GM19324 (cell line): ENCODE measurements around the gene RGS11.

Experiments used
- ATAC-seq: cut with Tn5 transposase; IDR thresholded peaks from one replicate; pipeline ENCODE4 v1.9.1; 2021; ENCODE audit warnings: mild to moderate bottlenecking, moderate library complexity; ENCODE audit not compliant: unreplicated experiment, low FRiP score

RGS11 gene

DNA sequence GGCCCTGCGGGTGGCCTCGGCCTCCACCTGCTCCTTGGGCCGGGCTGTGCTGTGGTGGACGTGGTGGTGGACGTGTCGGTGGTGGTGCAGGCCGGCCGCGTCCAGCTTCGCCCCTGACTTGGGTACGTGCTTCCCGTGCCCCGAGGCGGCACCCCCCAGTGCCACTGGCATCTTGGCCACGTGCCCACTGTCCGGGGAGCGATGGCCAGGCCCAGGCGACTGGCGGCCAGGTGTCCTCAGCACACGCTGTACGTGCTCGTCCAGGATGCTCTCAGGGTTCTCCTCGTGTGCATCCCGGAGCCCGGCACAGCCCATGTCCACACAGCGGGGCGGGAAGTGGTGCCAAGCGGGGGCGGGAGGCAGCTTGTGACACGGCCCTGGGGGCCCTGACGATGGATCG, 22.1 kb upstream of the RGS11 start:
- no peak for ATAC-seq

DNA sequence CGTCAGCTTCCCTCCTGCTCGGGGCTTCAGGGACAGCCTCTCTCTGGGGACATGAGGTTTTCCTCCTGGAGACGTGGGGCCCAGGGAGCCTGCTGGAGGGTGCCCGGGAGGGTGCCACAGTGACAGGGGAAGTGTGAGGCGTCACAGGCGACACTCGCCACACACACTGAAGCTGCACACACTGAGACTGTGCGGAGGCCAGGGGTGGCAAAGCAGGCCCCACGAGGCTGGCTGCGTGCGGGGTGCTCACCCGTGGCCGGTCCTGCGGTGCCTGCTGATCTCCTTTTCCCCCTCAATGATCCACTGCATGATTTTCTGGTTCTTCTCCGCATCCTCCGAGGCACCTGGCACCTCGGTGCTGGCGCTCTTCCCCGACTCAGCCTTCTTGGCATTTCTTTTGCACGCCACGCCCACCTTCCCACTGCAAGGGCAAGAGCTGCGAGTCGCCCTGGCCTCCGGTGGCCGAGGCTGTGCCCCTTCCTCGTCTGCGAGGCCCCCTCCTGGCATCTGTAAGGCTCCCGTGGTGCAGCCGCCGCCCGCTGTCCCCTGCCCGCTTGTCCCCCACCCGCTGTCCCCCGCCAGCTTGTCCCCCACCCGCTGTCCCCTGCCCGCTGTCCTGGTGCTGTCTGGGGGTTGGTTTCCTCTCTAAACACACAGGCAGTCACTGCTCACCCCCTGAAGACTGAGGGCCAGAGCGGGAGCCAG, 21.2 kb upstream of the RGS11 start:
- ATAC-seq, result no peak

DNA sequence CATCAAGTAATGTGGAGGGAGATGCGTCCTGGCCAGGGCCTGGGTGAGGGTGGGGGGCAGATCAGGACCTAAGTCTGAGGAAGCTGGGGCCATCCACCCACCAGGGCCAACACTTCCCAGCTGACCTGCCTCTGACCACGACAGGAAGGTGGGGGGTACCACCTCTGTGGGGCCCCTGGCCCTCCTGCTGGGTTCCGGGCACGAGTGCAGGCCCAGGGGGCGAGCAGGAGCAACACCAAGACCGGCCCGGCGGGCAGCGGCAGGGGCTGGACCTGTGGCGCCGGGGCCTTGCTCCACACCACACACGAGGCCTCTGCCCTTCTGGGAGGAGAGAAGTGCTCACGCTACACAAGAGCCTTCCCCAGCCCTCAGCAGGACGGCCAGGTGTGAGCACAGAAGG, 20.5 kb upstream of the RGS11 start:
- no peak for ATAC-seq

DNA sequence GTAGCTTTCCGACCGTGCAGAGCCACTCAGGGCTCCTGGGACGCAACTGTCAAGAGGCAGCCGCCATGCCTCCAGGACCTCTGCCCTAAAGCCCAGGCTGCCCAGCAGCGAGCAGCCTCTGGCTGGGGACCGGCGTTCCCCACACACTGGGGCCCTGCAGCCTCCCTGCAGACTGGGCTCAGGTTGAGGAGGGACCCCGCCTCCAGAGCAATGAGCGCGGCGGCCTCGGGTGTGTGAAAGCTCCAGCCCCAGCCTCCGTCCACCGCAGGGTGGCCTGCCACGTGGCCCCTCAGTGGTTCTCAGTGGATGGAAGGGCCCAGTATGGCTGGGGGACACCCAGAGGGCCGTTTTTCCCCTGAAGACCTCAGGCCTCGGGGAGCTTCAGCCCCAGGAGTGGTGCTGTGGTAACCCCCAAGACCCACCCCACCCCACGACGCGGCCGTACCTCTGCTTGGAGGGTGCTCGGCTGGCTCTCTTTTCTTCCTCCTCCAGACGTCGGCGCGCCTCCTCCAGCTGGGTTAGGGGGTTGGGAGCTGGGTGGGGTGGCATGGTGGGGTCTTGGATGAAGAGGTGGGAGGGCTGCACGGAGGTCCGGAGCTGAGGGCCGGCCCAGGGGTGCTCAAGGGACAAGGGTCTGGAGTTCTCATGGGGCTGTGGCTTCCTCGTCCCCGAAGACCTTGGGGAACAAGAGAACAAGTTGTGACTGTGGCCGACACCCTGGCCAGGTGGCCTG, 17.5 kb upstream of the RGS11 start:
- ATAC-seq, result no peak

DNA sequence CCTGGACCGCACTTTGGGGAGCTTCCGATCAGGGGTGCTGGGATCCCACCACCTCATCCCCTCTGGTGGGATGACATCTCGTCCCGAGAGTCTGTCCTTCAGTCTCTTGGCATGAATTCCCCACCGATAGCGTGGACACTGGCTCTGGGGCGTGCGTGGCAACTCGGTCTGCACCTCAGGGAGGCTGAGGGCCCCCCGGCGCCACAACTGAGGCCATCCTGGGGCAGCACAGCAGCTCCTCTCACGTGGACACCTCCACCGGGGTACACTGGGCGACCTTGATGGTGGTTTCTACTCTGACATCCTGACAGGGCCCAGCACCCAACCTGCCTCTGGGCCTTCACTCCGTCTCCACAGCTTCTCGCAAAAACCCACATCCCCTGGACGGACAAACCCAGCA, 15.8 kb upstream of the RGS11 start:
- ATAC-seq, result no peak

DNA sequence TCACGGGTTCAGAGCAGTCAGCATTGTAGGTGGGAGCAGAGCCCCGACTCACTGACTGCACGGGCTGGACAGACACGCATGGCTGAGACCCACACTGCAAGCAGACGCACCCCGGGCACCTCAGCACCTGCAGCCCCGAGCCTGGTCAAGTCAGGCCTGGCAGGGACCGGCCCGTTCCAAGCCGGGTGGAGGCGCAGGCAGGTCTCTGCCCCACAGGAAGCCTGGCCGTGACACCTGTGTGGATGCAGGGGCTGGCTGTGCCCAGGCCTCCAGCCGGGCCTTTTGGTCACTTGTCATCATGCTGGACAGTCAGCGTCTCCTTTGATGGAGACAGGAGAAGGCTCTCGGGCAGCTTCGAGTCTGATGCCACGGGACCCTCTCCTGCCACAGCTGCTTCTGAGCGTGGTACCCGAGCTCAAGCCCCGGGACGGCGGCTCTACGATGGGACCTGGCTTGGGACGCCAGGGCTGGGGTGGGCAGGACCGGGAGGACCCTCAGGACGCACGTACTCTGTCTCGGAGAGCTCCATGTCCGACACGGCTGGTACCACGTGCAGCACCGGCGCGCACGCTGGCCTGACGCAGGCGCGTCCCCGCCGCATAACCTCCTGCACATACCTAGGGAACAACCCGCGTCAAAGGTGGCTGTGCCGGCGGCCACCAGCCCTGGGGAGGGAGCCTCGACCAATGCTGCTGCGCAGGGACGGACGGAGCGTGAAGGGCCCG, 15.1 kb upstream of the RGS11 start:
- no peak for ATAC-seq

DNA sequence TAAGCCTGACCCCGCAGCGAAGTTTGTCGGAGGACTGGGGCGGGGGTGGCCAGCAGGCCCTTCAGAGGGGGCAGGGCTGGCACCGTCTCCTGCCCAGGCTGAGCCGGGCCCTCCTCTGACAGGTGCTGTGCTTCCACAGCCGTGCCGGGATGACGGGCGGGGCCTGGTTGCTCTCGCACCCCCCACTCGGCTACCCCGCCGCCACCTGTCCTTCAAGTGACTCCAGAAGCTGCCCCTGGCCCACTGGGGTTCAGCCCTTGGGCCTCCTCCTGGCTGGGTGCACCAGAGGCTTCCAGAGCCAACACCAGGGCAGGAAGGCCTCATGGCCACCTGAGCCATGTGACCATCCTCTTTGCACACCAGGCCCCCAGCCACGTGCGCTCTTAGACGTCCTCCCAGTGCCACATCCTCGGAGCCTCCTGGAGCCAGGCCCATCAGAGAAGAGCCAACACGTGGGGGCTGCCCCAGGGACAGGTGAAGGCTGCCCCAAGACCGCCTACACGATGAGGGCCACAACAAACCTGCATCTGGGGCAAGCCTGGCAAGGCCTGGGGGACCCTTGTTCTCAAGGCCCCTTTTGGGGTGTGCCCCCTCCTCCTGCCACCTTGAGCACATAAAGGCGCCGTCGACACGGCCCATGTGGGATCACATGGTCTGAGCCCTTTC, 14.4 kb upstream of the RGS11 start:
- no peak for ATAC-seq

DNA sequence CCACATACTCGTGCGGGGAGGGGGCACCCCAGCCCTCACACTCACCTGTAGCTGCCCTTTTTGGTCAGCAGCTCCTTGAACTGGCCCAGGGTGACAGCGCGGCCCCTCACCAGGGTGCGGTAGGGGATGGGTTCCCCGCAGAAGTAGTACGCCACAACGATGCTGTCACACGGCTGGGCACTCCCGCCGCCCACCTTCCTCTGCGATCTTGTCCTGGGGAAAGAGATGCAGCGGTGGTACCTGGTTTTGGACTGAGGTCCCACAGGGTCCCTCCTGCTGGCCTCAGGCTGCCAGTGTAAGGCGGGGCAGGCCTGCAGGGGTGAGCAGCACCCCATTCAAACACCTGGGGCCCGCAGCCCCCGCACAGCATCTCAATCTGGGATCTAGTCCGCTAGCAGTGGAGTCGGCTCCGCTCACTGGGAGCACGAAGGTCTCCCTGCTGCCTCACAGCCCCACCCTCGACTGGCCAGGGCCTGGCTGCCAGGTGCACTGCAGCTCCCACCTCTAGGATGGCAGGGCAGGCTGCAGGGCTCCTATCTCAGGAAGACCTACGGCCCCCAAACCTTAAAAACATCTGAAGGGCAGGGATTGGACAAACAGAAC, 13.8 kb upstream of the RGS11 start:
- ATAC-seq, result no peak

DNA sequence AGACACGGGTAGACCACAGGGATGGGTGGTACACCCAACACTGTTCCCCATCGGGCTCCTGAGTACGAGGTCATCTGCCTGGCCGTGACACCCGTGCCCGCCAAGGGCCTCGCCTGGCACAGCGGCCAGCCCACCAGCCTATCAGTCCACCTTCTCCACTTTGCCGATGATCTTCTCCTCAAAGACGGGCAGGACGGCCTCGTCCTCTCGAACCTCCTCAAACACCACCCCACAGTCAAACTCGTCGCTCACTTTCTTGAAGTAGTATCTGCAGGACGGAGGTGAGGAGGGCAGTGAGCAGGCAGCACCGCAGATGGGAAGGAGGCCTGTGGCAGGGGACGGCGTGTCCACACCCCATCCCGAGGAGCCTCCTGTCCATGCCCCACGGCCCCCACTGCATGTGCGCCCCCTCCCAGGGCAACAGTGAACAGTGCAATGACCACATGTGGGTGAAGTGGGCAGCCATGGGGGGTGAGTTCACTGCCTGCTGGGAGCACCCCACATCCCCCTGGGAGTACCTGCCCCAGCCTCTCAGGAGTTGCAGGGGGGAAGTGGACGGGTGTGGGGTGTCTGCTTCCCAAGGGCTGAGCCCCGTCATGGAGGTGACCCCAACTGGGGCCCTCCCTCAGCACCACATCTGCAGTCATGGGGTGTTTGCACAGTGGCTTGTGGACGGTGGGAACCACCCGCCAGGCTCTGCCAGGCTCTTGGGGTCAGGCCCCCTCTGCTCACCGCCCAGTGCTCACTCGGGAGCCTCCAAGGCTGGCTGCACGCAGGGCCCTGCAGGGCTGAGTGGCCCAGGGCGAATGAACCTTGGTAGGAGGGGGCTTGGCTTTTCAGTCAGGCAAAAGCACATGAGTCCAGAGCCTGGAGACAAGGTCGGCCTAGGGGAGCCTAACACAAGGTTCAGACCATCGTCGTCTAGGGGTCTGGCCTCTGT, 12.5 kb upstream of the RGS11 start:
- ATAC-seq, result no peak

DNA sequence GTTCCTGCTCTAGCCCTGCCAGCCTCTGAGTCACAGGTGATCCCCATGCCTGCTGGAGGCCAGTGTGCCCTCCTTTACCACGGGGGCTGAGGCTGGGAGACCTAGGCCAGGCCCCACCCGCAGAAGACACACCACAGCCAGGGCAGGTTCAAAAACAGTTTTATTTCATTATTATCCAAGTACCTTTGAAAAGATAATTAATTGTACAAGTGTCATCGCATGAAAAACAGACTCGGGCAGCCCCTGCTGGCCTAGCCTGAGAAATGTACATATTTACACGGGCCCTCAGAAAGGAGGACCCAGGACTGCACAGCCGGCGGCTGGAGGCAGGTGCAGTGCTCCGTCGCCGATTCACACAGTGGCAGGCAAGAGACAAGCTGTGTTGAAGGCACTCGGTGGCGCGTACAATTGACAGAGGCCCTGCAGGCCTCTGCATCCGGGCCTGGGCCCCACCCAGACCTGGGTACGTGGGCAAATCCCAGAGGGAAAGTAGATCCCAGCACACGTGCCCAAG, 11.6 kb upstream of the RGS11 start:
- no peak for ATAC-seq

DNA sequence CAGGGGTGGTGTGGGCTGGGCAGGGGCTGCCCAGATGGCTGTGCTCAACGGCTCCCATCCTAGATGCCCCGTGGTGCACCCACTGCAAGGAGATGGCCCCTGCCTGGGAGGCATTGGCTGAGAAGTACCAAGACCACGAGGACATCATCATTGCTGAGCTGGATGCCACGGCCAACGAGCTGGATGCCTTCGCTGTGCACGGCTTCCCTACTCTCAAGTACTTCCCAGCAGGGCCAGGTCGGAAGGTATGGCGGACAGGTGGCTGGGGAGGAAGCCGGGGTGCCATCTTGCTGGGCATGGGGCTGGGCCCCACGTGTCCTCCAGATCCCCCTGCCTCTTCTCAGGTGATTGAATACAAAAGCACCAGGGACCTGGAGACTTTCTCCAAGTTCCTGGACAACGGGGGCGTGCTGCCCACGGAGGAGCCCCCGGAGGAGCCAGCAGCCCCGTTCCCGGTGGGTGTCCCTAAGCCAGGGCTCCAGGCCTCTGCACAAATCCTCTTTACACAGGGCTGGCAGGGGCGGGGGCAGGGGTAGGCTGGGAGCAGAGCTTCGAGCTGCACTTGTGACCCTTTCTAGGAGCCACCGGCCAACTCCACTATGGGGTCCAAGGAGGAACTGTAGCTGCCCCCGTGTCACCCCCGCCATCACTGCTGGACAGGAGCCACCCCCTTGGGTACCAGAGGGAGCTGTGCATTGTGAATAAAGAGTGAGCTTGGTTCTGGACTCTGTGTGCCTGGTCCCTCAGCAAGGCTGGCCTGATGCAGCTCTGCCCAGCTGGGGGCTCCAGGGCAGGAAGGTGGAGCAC, 10.9 kb upstream of the RGS11 start:
- no peak for ATAC-seq

DNA sequence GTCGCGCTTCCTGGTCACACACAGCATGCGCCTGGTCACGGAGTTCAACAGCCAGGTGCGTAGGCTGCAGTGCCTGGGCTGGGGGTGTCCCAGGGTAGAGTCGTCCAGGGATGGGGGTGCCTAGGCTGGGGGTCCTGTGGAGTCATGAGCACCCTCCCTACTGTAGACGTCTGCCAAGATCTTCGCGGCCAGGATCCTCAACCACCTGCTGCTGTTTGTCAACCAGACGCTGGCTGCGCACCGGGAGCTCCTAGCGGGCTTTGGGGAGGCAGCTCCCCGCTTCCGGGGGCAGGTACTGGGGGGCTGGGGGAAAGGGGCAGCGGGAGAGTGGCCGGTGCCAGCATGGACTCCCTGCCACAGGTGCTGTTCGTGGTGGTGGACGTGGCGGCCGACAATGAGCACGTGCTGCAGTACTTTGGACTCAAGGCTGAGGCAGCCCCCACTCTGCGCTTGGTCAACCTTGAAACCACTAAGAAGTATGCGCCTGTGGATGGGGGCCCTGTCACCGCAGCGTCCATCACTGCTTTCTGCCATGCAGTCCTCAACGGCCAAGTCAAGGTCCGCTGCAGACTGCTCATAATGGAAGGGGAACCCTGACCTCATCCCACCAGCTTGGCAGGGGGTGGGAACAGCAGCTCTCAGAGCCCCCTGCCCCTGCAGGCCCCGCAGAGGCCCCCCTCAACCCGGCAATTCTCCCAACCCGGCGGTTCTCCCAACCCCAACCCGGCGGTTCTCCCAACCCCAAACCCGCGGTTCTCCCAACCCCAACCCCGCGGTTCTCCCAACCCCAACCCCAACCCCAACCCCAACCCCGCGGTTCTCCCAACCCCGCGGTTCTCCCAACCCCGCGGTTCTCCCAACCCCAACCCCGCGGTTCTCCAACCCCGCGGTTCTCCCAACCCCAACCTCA, 9.7 kb upstream of the RGS11 start:
- ATAC-seq, result no peak

DNA sequence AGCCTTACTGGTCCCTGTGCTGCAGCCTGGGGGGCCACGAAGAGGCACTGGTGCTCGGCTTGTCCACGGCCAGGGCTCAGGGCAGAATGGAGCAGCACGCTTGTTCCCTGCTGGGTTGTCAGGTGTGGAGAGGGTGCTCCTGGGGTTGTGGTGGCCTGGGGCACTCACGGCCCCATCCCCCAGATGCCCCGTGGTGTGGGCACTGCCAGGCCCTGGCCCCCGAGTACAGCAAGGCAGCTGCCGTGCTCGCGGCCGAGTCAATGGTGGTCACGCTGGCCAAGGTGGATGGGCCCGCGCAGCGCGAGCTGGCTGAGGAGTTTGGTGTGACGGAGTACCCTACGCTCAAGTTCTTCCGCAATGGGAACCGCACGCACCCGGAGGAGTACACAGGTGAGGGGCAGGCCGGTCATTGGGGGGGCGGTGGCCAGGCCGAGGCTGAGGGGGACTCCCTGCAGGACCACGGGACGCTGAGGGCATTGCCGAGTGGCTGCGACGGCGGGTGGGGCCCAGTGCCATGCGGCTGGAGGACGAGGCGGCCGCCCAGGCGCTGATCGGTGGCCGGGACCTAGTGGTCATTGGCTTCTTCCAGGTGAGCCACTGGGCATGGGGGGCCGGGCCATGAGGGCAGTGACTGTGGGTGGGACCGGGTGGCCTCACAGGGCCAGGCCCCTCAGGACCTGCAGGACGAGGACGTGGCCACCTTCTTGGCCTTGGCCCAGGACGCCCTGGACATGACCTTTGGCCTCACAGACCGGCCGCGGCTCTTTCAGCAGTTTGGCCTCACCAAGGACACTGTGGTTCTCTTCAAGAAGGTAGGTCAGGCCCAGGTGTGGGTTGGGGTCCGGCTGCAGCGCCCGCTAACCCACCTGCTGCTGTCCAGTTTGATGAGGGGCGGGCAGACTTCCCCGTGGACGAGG, 8.7 kb upstream of the RGS11 start:
- no peak for ATAC-seq

DNA sequence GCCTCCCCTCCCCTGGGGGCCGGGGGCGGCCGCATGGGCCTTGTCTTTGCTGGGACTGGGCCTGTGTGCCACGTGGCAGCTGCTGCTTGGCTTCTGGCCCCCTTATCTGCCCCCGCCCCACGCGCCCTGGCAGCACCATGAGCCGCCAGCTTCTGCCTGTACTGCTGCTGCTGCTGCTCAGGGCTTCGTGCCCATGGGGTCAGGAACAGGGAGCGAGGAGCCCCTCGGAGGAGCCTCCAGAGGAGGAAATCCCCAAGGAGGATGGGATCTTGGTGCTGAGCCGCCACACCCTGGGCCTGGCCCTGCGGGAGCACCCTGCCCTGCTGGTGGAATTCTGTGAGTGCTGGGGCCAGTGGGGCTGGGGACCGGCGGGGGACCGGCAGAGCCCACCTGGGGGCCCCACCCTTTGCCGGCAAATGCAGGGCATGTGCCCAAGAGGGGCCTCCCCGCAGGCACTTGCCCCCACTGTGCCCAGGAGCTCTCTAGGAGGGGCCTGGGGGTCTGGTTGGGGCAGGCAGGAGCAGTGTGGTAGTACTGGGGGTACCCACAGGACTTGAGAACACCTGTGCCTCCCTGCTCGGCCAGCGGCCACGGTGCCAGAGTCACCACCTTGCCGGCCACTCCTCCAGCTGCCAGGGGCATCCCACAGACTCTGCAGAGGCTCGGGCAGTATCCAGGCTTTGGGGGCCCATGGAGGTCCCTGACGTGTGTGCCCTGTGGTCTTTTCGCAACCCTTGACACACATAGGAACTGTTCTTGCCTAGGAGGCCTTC, 7.5 kb upstream of the RGS11 start, which contains the start of gene PDIA2:
Gene PDIA2 (plus strand): TSS at position 132 of the 773 bp plus-strand sequence. CDS start 6 bp downstream, at position 138.
- no peak for ATAC-seq

DNA sequence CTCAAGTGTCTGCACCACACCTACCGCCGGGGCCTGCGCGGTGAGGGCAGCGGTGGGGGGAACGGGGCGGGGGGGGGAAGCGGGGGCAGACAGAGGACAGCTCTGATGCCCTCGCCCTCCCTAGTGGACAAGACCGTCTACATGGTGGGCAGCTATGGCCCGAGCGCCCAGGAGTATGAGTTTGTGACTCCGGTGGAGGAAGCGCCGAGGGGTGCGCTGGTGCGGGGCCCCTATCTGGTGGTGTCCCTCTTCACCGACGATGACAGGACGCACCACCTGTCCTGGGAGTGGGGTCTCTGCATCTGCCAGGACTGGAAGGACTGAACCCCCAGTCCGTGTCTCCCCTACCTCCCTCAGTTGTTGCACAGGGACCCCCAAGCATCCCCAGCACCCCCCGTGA, 6.7 kb upstream of the RGS11 start:
- ATAC-seq, result no peak
